ENCODE data around the gene AOPEP. TPM values are rescaled to one million over a fixed set of nuclear protein-coding genes. Genes with fewer than 3 reads are reported as not detected.
A peak's percentile ranks its signal among the peaks of the same experiment; 100 is the strongest.

AOPEP gene
- total RNA-seq, 4 donors from 2014 or later: 126 to 216 (median 136) TPM

DNA sequence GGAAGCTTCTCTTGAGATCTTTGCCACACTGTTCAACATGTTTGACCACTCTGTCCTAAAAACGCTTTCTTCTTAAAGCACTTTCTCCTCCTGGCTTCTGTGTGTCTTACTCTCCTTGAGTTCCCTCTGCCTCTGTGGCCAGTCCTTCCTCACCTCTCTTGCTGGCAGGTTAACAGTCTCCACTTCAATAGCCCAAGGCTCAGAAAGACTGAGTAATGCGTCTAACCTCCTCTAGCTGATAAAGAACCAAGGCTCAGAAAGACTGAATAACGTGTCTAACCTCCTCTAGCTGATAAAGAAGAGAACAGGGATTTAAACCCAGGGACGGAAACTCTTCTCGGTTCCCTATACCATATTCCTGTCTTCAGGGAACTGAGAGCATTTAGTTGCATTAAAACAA, 205.2 kb downstream of the AOPEP start:
- H3K4me3 ChIP-seq (replicated peaks in 1 of 3): no peak overlapping the region
- H3K4me1 ChIP-seq: peaks cover 0 to 14% of the 10 kb centered on the region in 2 donors
- TF ChIP-seq POLR2A (IDR thresholded peaks at IDR 0.05): no peak
- intact Hi-C loops (cut with DNase I): no loop called here
- DNase-seq: no peak
- H3K36me3 ChIP-seq: no peaks in the 10 kb centered on the region
- 93 to 94% methylated on average over 5 of the region's 5 CpGs for WGBS, 2 donors
- no peak overlapping the region for H3K27ac ChIP-seq
- H3K27me3 ChIP-seq: no peaks in the 10 kb centered on the region
- no peaks in the 10 kb centered on the region for H3K9me3 ChIP-seq

DNA sequence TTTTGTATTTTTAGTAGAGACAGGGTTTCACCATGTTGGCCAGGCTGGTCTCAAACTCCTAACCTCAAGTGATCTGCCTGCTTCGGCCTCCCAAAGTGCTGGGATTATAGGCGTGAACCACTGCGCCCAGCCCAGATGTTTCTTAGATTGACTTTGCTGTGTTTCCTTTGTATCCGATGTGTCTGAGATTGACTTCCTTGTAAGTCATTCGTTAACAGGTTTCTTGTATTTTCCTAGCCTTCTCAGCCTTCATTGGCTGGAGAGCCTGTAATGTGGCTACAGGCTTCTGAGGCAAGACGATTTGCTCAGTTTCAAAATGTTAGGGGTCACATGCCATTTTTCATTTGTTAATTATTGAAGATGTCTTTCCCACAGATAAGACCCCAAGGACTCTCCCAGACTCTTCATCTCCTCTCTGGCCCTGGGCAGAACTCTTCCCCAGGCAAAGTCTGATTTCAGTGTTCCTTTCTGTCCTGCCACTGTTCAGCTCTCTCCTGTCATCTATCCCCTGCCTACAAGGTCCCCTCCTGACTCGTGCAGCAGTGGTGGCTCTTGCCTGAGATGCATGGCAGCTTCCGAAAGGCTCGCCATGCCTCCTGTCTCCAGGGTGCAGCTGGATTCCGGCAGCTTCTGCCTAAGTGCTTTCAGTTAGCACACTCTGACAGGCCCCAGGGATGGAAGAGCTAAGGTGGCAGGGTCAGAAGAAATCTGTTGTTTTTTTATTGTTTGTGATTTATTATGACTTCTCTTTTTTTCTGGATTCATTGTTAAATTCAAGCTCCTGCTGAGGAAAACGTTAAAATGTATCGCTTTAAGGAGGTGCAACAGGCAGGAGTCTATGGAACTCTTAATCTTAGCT, 206.4 kb downstream of the AOPEP start:
- Histone ChIP-seq H3K27ac (peak overlapping the region in 1 of 3 donors; percentile 16), H3K4me1 (peaks cover 0 to 24% of the 10 kb centered on the region in 2 donors), H3K36me3 (no peaks in the 10 kb centered on the region), H3K9me3 (no peaks in the 10 kb centered on the region), H3K4me3 (replicated peaks in 1 of 3) (no peak overlapping the region), H3K27me3 (no peaks in the 10 kb centered on the region)
- TF ChIP-seq, protein P1, sequence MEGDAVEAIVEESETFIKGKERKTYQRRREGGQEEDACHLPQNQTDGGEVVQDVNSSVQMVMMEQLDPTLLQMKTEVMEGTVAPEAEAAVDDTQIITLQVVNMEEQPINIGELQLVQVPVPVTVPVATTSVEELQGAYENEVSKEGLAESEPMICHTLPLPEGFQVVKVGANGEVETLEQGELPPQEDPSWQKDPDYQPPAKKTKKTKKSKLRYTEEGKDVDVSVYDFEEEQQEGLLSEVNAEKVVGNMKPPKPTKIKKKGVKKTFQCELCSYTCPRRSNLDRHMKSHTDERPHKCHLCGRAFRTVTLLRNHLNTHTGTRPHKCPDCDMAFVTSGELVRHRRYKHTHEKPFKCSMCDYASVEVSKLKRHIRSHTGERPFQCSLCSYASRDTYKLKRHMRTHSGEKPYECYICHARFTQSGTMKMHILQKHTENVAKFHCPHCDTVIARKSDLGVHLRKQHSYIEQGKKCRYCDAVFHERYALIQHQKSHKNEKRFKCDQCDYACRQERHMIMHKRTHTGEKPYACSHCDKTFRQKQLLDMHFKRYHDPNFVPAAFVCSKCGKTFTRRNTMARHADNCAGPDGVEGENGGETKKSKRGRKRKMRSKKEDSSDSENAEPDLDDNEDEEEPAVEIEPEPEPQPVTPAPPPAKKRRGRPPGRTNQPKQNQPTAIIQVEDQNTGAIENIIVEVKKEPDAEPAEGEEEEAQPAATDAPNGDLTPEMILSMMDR (IDR thresholded peaks at IDR 0.05): no peak
- no peak for TF ChIP-seq POLR2A (IDR thresholded peaks at IDR 0.05)
- DNase-seq: no peak
- intact Hi-C loops (cut with DNase I): no loop called here
- 92% methylated on average over 12 of the region's 12 CpGs for WGBS, 2 donors

DNA sequence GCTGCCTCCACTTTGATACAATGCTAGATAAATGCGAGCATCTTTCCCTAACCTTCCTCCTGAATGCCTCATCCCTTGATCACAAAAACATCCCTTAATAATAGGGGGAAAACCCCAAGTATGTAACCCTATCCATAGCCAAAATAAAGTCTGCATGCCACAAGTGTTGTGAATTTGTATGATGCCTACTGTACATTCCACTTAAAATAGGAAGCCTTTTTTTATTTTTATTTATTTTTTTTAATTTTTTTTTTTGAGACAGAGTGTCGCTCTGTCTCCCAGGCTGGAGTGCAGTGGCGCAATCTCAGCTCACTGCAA, 207.0 kb downstream of the AOPEP start:
- no peaks in the 10 kb centered on the region for H3K27me3 ChIP-seq
- no peak for DNase-seq
- no peak overlapping the region for H3K27ac ChIP-seq
- peaks cover 0 to 28% of the 10 kb centered on the region in 2 donors for H3K4me1 ChIP-seq
- H3K36me3 ChIP-seq: no peaks in the 10 kb centered on the region
- intact Hi-C loops (cut with DNase I): no loop called here
- 96 to 99% methylated on average over 3 of the region's 3 CpGs for WGBS, 2 donors
- TF ChIP-seq, protein P1 (IDR thresholded peaks at IDR 0.05): no peak
- no peak for TF ChIP-seq POLR2A (IDR thresholded peaks at IDR 0.05)
- H3K4me3 ChIP-seq (replicated peaks in 1 of 3): no peak overlapping the region
- no peaks in the 10 kb centered on the region for H3K9me3 ChIP-seq

DNA sequence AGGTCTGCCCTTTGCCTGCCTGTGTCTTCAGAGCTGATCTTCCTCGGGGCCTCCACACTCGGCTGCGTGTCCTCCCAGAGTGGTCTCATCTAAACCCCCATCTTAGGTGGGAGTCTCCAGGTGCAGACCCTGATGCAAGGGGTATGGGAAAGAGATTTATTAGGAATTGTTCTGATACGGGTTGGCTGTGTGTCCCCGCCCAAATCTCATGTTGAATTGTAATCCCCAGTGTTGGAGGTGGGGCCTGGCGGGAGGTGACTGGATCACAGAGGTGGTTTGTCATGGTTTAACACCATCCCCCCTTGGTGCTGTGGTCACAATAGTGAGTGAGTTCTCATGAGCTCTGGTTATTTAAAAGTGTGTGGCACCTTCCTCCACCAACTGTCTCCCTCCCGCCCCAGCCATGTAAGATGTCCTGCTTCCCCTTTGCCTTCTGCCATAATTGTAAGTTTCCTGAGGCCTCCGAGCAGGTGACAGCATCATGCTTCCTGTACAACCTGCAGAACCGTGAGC, 208.4 kb downstream of the AOPEP start:
- no peak overlapping the region for H3K27ac ChIP-seq
- WGBS, 2 donors: 92 to 94% methylated on average over 9 of the region's 9 CpGs
- no peak overlapping the region for H3K4me3 ChIP-seq (replicated peaks in 1 of 3)
- intact Hi-C loops (cut with DNase I): no loop called here
- no peaks in the 10 kb centered on the region for H3K36me3 ChIP-seq
- no peak for TF ChIP-seq POLR2A (IDR thresholded peaks at IDR 0.05)
- TF ChIP-seq, protein P1 (IDR thresholded peaks at IDR 0.05): no peak
- H3K9me3 ChIP-seq: no peaks in the 10 kb centered on the region
- no peak for DNase-seq
- H3K27me3 ChIP-seq: no peaks in the 10 kb centered on the region
- peaks cover 0 to 25% of the 10 kb centered on the region in 2 donors for H3K4me1 ChIP-seq

DNA sequence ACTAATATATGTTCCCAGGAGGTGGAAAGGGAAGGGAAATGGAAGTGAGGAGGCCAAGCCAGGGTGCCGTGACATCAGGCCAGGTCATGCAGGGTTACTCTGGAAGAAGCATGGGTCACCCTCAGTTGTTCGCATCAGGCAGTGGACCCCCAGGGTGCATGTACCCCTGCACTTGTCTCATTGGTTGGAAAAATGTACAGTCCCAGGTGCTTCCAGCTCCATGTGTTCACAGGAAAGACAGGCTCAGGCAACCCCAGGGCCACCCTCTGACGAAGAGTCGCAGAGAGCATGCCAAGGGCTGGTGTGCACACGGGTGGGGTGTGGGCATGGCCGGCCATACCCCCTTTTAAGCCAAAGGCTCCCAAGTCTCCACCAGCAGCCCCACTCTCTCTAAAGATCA, 208.9 kb downstream of the AOPEP start:
- Histone ChIP-seq H3K4me3 (replicated peaks in 1 of 3) (no peak overlapping the region), H3K27ac (no peak overlapping the region), H3K9me3 (no peaks in the 10 kb centered on the region), H3K27me3 (no peaks in the 10 kb centered on the region), H3K36me3 (no peaks in the 10 kb centered on the region), H3K4me1 (peaks cover 3 to 30% of the 10 kb centered on the region in 2 donors)
- no peak for DNase-seq
- no peak for TF ChIP-seq POLR2A (IDR thresholded peaks at IDR 0.05)
- TF ChIP-seq, protein P1 (IDR thresholded peaks at IDR 0.05): no peak
- WGBS, 2 donors: 94 to 96% methylated on average over 4 to 6 of the region's 6 CpGs
- intact Hi-C loops (cut with DNase I): no loop called here

All from thyroid gland (tissue), 4 donors.